ENCODE measurements around the gene SNX18.

- TF ChIP-seq EZH2phosphoT487 (IDR thresholded peaks at IDR 0.05; ENCODE audit: unreplicated experiment) = no peak
- TF ChIP-seq, protein P1, sequence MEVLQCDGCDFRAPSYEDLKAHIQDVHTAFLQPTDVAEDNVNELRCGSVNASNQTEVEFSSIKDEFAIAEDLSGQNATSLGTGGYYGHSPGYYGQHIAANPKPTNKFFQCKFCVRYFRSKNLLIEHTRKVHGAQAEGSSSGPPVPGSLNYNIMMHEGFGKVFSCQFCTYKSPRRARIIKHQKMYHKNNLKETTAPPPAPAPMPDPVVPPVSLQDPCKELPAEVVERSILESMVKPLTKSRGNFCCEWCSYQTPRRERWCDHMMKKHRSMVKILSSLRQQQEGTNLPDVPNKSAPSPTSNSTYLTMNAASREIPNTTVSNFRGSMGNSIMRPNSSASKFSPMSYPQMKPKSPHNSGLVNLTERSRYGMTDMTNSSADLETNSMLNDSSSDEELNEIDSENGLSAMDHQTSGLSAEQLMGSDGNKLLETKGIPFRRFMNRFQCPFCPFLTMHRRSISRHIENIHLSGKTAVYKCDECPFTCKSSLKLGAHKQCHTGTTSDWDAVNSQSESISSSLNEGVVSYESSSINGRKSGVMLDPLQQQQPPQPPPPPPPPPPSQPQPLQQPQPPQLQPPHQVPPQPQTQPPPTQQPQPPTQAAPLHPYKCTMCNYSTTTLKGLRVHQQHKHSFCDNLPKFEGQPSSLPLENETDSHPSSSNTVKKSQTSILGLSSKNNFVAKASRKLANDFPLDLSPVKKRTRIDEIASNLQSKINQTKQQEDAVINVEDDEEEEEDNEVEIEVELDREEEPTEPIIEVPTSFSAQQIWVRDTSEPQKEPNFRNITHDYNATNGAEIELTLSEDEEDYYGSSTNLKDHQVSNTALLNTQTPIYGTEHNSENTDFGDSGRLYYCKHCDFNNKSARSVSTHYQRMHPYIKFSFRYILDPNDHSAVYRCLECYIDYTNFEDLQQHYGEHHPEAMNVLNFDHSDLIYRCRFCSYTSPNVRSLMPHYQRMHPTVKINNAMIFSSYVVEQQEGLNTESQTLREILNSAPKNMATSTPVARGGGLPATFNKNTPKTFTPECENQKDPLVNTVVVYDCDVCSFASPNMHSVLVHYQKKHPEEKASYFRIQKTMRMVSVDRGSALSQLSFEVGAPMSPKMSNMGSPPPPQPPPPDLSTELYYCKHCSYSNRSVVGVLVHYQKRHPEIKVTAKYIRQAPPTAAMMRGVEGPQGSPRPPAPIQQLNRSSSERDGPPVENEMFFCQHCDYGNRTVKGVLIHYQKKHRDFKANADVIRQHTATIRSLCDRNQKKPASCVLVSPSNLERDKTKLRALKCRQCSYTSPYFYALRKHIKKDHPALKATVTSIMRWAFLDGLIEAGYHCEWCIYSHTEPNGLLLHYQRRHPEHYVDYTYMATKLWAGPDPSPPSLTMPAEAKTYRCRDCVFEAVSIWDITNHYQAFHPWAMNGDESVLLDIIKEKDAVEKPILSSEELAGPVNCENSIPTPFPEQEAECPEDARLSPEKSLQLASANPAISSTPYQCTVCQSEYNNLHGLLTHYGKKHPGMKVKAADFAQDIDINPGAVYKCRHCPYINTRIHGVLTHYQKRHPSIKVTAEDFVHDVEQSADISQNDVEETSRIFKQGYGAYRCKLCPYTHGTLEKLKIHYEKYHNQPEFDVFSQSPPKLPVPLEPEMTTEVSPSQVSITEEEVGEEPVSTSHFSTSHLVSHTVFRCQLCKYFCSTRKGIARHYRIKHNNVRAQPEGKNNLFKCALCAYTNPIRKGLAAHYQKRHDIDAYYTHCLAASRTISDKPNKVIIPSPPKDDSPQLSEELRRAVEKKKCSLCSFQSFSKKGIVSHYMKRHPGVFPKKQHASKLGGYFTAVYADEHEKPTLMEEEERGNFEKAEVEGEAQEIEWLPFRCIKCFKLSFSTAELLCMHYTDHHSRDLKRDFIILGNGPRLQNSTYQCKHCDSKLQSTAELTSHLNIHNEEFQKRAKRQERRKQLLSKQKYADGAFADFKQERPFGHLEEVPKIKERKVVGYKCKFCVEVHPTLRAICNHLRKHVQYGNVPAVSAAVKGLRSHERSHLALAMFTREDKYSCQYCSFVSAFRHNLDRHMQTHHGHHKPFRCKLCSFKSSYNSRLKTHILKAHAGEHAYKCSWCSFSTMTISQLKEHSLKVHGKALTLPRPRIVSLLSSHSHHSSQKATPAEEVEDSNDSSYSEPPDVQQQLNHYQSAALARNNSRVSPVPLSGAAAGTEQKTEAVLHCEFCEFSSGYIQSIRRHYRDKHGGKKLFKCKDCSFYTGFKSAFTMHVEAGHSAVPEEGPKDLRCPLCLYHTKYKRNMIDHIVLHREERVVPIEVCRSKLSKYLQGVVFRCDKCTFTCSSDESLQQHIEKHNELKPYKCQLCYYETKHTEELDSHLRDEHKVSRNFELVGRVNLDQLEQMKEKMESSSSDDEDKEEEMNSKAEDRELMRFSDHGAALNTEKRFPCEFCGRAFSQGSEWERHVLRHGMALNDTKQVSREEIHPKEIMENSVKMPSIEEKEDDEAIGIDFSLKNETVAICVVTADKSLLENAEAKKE (CRISPR knock-in tag; IDR thresholded peaks at IDR 0.05) = no peak
- TF ChIP-seq, protein P2, sequence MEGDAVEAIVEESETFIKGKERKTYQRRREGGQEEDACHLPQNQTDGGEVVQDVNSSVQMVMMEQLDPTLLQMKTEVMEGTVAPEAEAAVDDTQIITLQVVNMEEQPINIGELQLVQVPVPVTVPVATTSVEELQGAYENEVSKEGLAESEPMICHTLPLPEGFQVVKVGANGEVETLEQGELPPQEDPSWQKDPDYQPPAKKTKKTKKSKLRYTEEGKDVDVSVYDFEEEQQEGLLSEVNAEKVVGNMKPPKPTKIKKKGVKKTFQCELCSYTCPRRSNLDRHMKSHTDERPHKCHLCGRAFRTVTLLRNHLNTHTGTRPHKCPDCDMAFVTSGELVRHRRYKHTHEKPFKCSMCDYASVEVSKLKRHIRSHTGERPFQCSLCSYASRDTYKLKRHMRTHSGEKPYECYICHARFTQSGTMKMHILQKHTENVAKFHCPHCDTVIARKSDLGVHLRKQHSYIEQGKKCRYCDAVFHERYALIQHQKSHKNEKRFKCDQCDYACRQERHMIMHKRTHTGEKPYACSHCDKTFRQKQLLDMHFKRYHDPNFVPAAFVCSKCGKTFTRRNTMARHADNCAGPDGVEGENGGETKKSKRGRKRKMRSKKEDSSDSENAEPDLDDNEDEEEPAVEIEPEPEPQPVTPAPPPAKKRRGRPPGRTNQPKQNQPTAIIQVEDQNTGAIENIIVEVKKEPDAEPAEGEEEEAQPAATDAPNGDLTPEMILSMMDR (conservative IDR thresholded peaks at IDR 0.05; ENCODE audit: low read depth in 2 of 2) = no peak
- no peak for TF ChIP-seq POLR2AphosphoS5 (IDR thresholded peaks at IDR 0.05; ENCODE audit: low read depth)
- TF ChIP-seq ZNF331 (CRISPR knock-in tag; IDR thresholded peaks at IDR 0.05; ENCODE audit: low read depth) = no peak
- TF ChIP-seq STAT1 (IDR thresholded peaks at IDR 0.05; ENCODE audit: unreplicated experiment) = no peak
- no peak for TF ChIP-seq REST (IDR thresholded peaks at IDR 0.05; ENCODE audit: unreplicated experiment)
- no peak for TF ChIP-seq ETS1 (IDR thresholded peaks at IDR 0.05)
- no peak for TF ChIP-seq EZH2 (IDR thresholded peaks at IDR 0.05; ENCODE audit: low read depth, unreplicated experiment)
These were observed 25.4 kb upstream of the SNX18 start for GRCh38 chr5:54492178-54492577.

Measured in GM23338 (cell line).